Keratinocyte (primary cell): ENCODE results near the gene SCAI. TPM values are rescaled to one million over a fixed set of nuclear protein-coding genes. Genes with fewer than 3 reads are reported as not detected.

Experiments
- DNase-seq: peaks from one replicate; pipeline ENCODE4 v3.0.0-alpha.2; 2011; ENCODE audit warnings: low read depth, missing footprints, low spot score
- FAIRE-seq: peaks from 2 replicates; lab custom pipeline; 2011; peaks lifted over from hg19 to GRCh38; lab: Jason Lieb, UNC
- H2AFZ ChIP-seq: 2 replicates; pipeline ENCODE4 v1.6.0; 2012; ENCODE audit warnings: low read length, control low read depth, inconsistent platforms; ENCODE audit not compliant: control insufficient read depth
- H3K27ac ChIP-seq: 2 replicates; pipeline ENCODE4 v1.5.1; 2011; ENCODE audit warnings: low read length; ENCODE audit not compliant: control insufficient read depth, insufficient read depth
- H3K27me3 ChIP-seq: 3 replicates; pipeline ENCODE4 v1.6.0; 2011; ENCODE audit warnings: low read length; ENCODE audit not compliant: control insufficient read depth, insufficient read depth; ENCODE audit errors: extremely low read depth
- H3K36me3 ChIP-seq, 2 experiments: 2 replicates in 1 of 2; 3 replicates in 1 of 2; pipeline ENCODE4 v1.5.1; 2011; ENCODE audit warnings: low read length in 2 of 2, mild to moderate bottlenecking in 1 of 2; ENCODE audit not compliant: control insufficient read depth in 2 of 2, insufficient read depth in 2 of 2; ENCODE audit errors: extremely low read depth in 1 of 2
- H3K4me1 ChIP-seq: 3 replicates; pipeline ENCODE4 v1.5.1; 2011; ENCODE audit warnings: low read length; ENCODE audit not compliant: control insufficient read depth, insufficient read depth; ENCODE audit errors: extremely low read depth
- H3K4me2 ChIP-seq: 3 replicates; pipeline ENCODE4 v1.6.0; 2011; ENCODE audit warnings: low read depth, low read length; ENCODE audit not compliant: control insufficient read depth, insufficient read depth; ENCODE audit errors: extremely low read depth
- H3K4me3 ChIP-seq, 3 experiments: fragments of 200-600 bp in 1 of 3; sonication (generic) in 1 of 3; 2 replicates in 2 of 3; 3 replicates in 1 of 3; pipeline ENCODE4 v1.5.1; 2011 to 2016; ENCODE audit warnings: low read length in 3 of 3, mild to moderate bottlenecking in 3 of 3, control low read depth in 2 of 3, inconsistent platforms in 1 of 3, low read depth in 1 of 3, mixed read lengths in 1 of 3, mixed run types in 1 of 3, moderate library complexity in 1 of 3; ENCODE audit not compliant: control insufficient read depth in 2 of 3, insufficient read depth in 2 of 3; ENCODE audit errors: extremely low read depth in 1 of 3
- H3K79me2 ChIP-seq: 2 replicates; pipeline ENCODE4 v1.6.0; 2012; ENCODE audit warnings: low read length; ENCODE audit not compliant: control insufficient read depth, insufficient read depth
- H3K9ac ChIP-seq: 3 replicates; pipeline ENCODE4 v1.6.0; 2011; ENCODE audit warnings: low read length; ENCODE audit not compliant: control insufficient read depth, insufficient read depth; ENCODE audit errors: extremely low read depth
- H3K9me1 ChIP-seq: 3 replicates; pipeline ENCODE4 v1.6.0; 2011; ENCODE audit warnings: low read length; ENCODE audit not compliant: control insufficient read depth, insufficient read depth; ENCODE audit errors: extremely low read depth
- H3K9me3 ChIP-seq: 2 replicates; pipeline ENCODE4 v1.5.1; 2012; ENCODE audit warnings: low read depth, low read length; ENCODE audit not compliant: control insufficient read depth
- H4K20me1 ChIP-seq: 3 replicates; pipeline ENCODE4 v1.6.0; 2011; ENCODE audit warnings: low read length; ENCODE audit not compliant: control insufficient read depth, insufficient read depth; ENCODE audit errors: extremely low read depth
- EZH2 ChIP-seq: IDR thresholded peaks from one replicate; pipeline ENCODE4 v1.6.1; 2012; ENCODE audit warnings: inconsistent platforms, mild to moderate bottlenecking, low read length, moderate library complexity
- dilution Hi-C: fragments of 300-500 bp; cut with MboI; formaldehyde crosslinking; loops from one replicate; pipeline ENCODE4 v1.7.0; 2020; ENCODE audit warnings: low sequenced_read_pairs; ENCODE audit not compliant: extremely low pct_ligation_motif_present
- polyA plus RNA-seq, 5 experiments: library from polyadenylated mRNA; depleted of rRNA in 3 of 5; stranded (reverse) in 3 of 5; stranded (forward) in 1 of 5; unstranded in 1 of 5; fragments of >200 nt; gene quantifications; 1 replicate in 1 of 5; 2 replicates in 3 of 5; 3 replicates in 1 of 5; pipeline versions ENCODE4 v1.2.1 to v1.2.3, GENCODE V29; 2011 to 2012; ENCODE audit warnings: missing spikeins in 2 of 5, low read depth in 1 of 5, low replicate concordance in 1 of 5
- TF ChIP-seq, protein P1 (sequence below), 3 experiments: IDR thresholded peaks in 1 of 3; conservative IDR thresholded peaks in 1 of 3; optimal IDR thresholded peaks in 1 of 3; 2 replicates in 2 of 3; 3 replicates in 1 of 3; pipeline versions ENCODE3 to v1.5.1; 2011; ENCODE audit warnings: low read length in 3 of 3, mild to moderate bottlenecking in 3 of 3, moderate library complexity in 2 of 3, control low read depth in 1 of 3, inconsistent platforms in 1 of 3; ENCODE audit not compliant: insufficient read depth in 2 of 3; ENCODE audit errors: extremely low read depth in 1 of 3

The SCAI gene
- polyA plus RNA-seq, 1 donor (not counting 4 experiments of a cell fraction or from before 2014, with no cell fraction given) = 3.0 TPM

DNA sequence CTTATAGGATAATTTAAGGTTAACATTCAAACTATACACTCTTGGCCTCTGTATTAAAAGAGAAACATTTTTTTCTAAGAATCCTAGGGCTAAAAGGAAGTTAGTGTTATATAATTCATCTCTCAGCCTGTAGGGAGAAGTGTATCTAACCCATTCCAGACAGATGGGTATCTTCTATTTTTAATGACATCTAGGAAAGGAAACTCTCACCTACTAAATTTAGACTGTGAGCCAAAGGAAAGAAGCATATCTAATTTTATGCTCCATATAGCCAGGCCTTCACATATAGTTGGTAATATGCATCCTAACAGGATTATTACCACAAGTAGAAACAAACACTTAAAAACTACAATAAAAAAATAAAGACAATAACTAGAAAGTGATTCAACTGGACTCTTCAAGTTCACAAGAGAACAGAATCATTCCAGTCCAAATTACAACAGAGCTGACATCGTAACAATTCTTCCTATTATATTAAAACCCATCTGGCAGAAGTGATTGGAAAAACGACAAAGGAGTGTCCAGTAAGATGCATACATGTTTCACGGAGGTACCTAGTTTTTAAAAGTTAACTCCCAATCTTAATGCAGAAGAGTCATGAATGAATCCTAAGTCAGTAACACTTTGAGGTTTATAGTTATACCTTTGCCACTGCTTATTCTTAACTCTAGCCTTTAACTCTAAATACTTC, 39.4 kb downstream of the SCAI start:
- H3K27me3 ChIP-seq = no peaks in the 10 kb centered on the region
- H3K4me1 ChIP-seq = no peaks in the 10 kb centered on the region
- DNase-seq = no peak
- H3K36me3 ChIP-seq = no peaks in the 10 kb centered on the region
- no peak overlapping the region for H3K27ac ChIP-seq
- dilution Hi-C loops = no loop called here
- no peak overlapping the region for H3K4me3 ChIP-seq
- H3K9me3 ChIP-seq = no peaks in the 10 kb centered on the region
- no peaks in the 10 kb centered on the region for H3K9me1 ChIP-seq
- no peak overlapping the region for H2AFZ ChIP-seq
- H3K4me2 ChIP-seq = no peak overlapping the region
- H4K20me1 ChIP-seq = no peaks in the 10 kb centered on the region
- no peaks in the 10 kb centered on the region for H3K79me2 ChIP-seq
- no peak for FAIRE-seq
- H3K9ac ChIP-seq = no peak overlapping the region
- TF ChIP-seq EZH2 = no peak
- TF ChIP-seq, protein P1, sequence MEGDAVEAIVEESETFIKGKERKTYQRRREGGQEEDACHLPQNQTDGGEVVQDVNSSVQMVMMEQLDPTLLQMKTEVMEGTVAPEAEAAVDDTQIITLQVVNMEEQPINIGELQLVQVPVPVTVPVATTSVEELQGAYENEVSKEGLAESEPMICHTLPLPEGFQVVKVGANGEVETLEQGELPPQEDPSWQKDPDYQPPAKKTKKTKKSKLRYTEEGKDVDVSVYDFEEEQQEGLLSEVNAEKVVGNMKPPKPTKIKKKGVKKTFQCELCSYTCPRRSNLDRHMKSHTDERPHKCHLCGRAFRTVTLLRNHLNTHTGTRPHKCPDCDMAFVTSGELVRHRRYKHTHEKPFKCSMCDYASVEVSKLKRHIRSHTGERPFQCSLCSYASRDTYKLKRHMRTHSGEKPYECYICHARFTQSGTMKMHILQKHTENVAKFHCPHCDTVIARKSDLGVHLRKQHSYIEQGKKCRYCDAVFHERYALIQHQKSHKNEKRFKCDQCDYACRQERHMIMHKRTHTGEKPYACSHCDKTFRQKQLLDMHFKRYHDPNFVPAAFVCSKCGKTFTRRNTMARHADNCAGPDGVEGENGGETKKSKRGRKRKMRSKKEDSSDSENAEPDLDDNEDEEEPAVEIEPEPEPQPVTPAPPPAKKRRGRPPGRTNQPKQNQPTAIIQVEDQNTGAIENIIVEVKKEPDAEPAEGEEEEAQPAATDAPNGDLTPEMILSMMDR (optimal IDR thresholded peaks at IDR 0.05 in 1 of 3, IDR thresholded peaks at IDR 0.05 in 1 of 3, conservative IDR thresholded peaks at IDR 0.05 in 1 of 3; ENCODE audit: extremely low read depth in 1 of 3, insufficient read depth in 2 of 3, low read length in 3 of 3) = no peak

DNA sequence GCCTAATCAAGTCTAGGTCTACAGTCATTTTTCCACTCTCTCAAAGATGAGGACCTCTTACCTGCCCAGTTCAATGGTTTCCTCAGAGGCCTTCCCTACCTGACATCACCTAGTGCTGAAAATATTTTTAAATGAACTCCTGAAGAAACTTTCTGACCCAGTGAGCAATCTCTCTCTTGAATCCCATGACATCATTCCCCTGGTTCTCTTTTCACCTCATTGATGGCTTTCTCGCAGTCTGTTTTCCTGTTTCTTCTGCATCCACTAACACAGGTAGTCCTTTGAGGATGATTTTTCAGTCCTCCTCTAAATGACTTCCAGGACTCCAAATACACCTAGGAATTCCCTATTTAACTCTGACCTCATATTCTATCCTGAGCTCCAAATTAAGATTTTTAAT, 40.3 kb downstream of the SCAI start:
- no peaks in the 10 kb centered on the region for H4K20me1 ChIP-seq
- H3K4me1 ChIP-seq = no peaks in the 10 kb centered on the region
- no peak overlapping the region for H3K9ac ChIP-seq
- H3K36me3 ChIP-seq = no peaks in the 10 kb centered on the region
- H3K9me3 ChIP-seq = no peaks in the 10 kb centered on the region
- H2AFZ ChIP-seq = no peak overlapping the region
- dilution Hi-C loops = no loop called here
- no peak for DNase-seq
- H3K27me3 ChIP-seq = no peaks in the 10 kb centered on the region
- no peak for TF ChIP-seq EZH2
- TF ChIP-seq, protein P1 (optimal IDR thresholded peaks at IDR 0.05 in 1 of 3, IDR thresholded peaks at IDR 0.05 in 1 of 3, conservative IDR thresholded peaks at IDR 0.05 in 1 of 3; ENCODE audit: extremely low read depth in 1 of 3, insufficient read depth in 2 of 3, low read length in 3 of 3) = no peak
- no peak overlapping the region for H3K4me2 ChIP-seq
- no peak overlapping the region for H3K27ac ChIP-seq
- no peak overlapping the region for H3K4me3 ChIP-seq
- no peak for FAIRE-seq
- H3K79me2 ChIP-seq = no peaks in the 10 kb centered on the region
- H3K9me1 ChIP-seq = no peaks in the 10 kb centered on the region
